Endodermal cell (in vitro differentiated cells): ENCODE results near the gene ZNF497. TPM values are rescaled to one million over a fixed set of nuclear protein-coding genes. Genes with fewer than 3 reads are reported as not detected.

Experiments
- DNase-seq: peaks from one replicate; pipeline ENCODE4 v3.0.0-alpha.2; 2017
- H3K27ac ChIP-seq: 2 replicates; pipeline ENCODE4 v1.5.1; 2013; ENCODE audit warnings: mild to moderate bottlenecking, low read depth, low read length, moderate library complexity
- H3K27me3 ChIP-seq: 2 replicates; pipeline ENCODE4 v1.6.1; 2013; ENCODE audit warnings: mild to moderate bottlenecking, low read length, moderate library complexity; ENCODE audit not compliant: insufficient read depth, control insufficient read depth, poor library complexity, severe bottlenecking
- H3K36me3 ChIP-seq: 2 replicates; pipeline ENCODE4 v1.7.0; 2013; ENCODE audit warnings: mild to moderate bottlenecking, low read length, moderate library complexity; ENCODE audit not compliant: control insufficient read depth, insufficient read depth
- H3K4me1 ChIP-seq: one replicate; pipeline ENCODE4 v1.7.0; 2013; ENCODE audit warnings: low read length; ENCODE audit not compliant: control insufficient read depth, insufficient read depth
- H3K4me3 ChIP-seq: 2 replicates; pipeline ENCODE4 v1.5.1; 2013; ENCODE audit warnings: mild to moderate bottlenecking, low read length, moderate library complexity
- H3K9ac ChIP-seq: 2 replicates; pipeline ENCODE4 v1.6.1; 2013; ENCODE audit warnings: mild to moderate bottlenecking, low read length, moderate library complexity; ENCODE audit not compliant: poor library complexity, severe bottlenecking; ENCODE audit errors: extremely low read depth
- H3K9me3 ChIP-seq: 2 replicates; pipeline ENCODE4 v1.6.1; 2013; ENCODE audit warnings: mild to moderate bottlenecking, low read length, moderate library complexity; ENCODE audit not compliant: control insufficient read depth
- H3K27ac Mint-ChIP-seq: 2 replicates; pipeline ENCODE4 v1.8.0; 2020; ENCODE audit warnings: mixed read lengths
- H3K27me3 Mint-ChIP-seq: 2 replicates; pipeline ENCODE4 v1.8.0; 2021; ENCODE audit warnings: mild to moderate bottlenecking, mixed read lengths; ENCODE audit not compliant: insufficient read depth
- H3K36me3 Mint-ChIP-seq: 2 replicates; pipeline ENCODE4 v1.8.0; 2020; ENCODE audit warnings: low read depth, mixed read lengths
- H3K4me1 Mint-ChIP-seq: 2 replicates; pipeline ENCODE4 v1.8.0; 2020; ENCODE audit warnings: mixed read lengths
- H3K4me3 Mint-ChIP-seq: 2 replicates; pipeline ENCODE4 v1.8.0; 2020; ENCODE audit warnings: mild to moderate bottlenecking, moderate library complexity, mixed read lengths
- H3K9me3 Mint-ChIP-seq: 2 replicates; pipeline ENCODE4 v1.8.0; 2020; ENCODE audit warnings: mild to moderate bottlenecking, mixed read lengths
- CTCF ChIP-seq: fragments of 200-600 bp; sonication (generic); conservative IDR thresholded peaks from 2 replicates; pipeline ENCODE4 v1.5.0; 2021; ENCODE audit warnings: antibody characterized with exemption, mild to moderate bottlenecking
- WGBS, 2 experiments: methylation state at CpG; one replicate each; pipeline versions ENCODE4 v1.1.5 to v1.1.7; 2013; ENCODE audit warnings: missing lambda C conversion rate in 2 of 2, mixed read lengths in 1 of 2; ENCODE audit not compliant: insufficient coverage in 1 of 2, insufficient read length in 1 of 2; 5-methylcytosine and 5-hydroxymethylcytosine counted together
- total RNA-seq, 2 donors: library from RNA; stranded (reverse); fragmentation: NEBNext Ultra II Directional in 1 of 2; extraction: Animal tissue kit (Norgen Biotek cat#: 25700) in 1 of 2; gene quantifications; 2 replicates in 1 of 2; 3 replicates in 1 of 2; pipeline ENCODE4 v1.2.1, GENCODE V29; 2021

The ZNF497 gene
- total RNA-seq, 2 donors from 2014 or later = 5.2 to 5.9 TPM

DNA sequence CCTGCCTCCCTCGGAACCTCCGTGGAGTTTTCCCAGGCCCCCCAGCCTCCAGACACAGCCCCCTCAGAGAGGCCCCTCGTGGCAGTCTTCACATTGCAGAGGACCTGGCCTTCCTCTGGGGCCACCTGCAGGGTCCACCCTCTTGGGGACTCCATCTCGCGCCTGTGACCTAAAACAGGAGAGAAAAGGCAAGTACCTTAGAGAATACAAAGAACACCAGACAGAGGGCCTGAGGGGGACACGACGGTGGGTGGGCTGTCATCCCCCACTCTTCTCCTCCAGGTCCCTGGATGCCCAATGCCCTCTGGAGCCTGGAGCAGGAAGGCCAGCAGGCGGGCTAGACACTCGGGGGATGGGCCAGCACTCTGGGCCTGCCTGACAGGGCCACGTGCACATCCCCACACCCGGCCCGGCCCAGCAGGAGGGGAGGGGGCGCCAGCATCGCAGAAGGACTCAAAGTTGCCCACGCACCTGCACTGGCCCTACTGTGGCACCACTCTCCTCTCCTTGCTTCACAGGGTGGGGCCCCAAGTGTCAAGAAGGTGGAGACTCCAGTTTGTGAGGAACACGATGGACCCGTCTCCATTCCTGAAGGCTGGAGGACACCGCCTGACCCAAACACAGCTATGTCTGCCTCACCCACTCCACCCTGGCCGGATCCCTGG is 4.9 kb downstream of the ZNF497 start:
- H3K36me3 ChIP-seq = no peaks in the 10 kb centered on the region
- WGBS, 2 experiments = 56 to 82% methylated on average over 8 to 19 of the region's 19 CpGs
- H3K9me3 ChIP-seq = no peaks in the 10 kb centered on the region
- DNase-seq = peak; percentile 53
- H3K36me3 Mint-ChIP-seq = no peaks in the 10 kb centered on the region
- no peak overlapping the region for H3K4me3 Mint-ChIP-seq
- H3K27me3 ChIP-seq = no peaks in the 10 kb centered on the region
- no peak overlapping the region for H3K9ac ChIP-seq
- peaks cover 11% of the 10 kb centered on the region for H3K27me3 Mint-ChIP-seq
- no peak overlapping the region for H3K27ac Mint-ChIP-seq
- H3K4me1 Mint-ChIP-seq = no peaks in the 10 kb centered on the region
- no peaks in the 10 kb centered on the region for H3K9me3 Mint-ChIP-seq
- no peak for TF ChIP-seq CTCF
- no peak overlapping the region for H3K4me3 ChIP-seq
- no peaks in the 10 kb centered on the region for H3K4me1 ChIP-seq
- no peak overlapping the region for H3K27ac ChIP-seq

- TF ChIP-seq CTCF = no peak
- H3K27ac ChIP-seq = no peak overlapping the region
- Mint-ChIP-seq H3K27ac (no peak overlapping the region), H3K4me3 (no peak overlapping the region), H3K9me3 (no peaks in the 10 kb centered on the region), H3K36me3 (no peaks in the 10 kb centered on the region), H3K4me1 (no peaks in the 10 kb centered on the region), H3K27me3 (peaks cover 15% of the 10 kb centered on the region)
- H3K36me3 ChIP-seq = no peaks in the 10 kb centered on the region
- WGBS, 2 experiments = 93 to 94% methylated on average over 38 to 75 of the region's 75 CpGs
- H3K27me3 ChIP-seq = no peaks in the 10 kb centered on the region
- no peaks in the 10 kb centered on the region for H3K9me3 ChIP-seq
- peak; percentile 55 for DNase-seq
- no peak overlapping the region for H3K9ac ChIP-seq
- H3K4me1 ChIP-seq = no peaks in the 10 kb centered on the region
- no peak overlapping the region for H3K4me3 ChIP-seq
Measured at GRCh38 chr19:58356766-58357480, 5.6 kb downstream of the ZNF497 start.

DNA sequence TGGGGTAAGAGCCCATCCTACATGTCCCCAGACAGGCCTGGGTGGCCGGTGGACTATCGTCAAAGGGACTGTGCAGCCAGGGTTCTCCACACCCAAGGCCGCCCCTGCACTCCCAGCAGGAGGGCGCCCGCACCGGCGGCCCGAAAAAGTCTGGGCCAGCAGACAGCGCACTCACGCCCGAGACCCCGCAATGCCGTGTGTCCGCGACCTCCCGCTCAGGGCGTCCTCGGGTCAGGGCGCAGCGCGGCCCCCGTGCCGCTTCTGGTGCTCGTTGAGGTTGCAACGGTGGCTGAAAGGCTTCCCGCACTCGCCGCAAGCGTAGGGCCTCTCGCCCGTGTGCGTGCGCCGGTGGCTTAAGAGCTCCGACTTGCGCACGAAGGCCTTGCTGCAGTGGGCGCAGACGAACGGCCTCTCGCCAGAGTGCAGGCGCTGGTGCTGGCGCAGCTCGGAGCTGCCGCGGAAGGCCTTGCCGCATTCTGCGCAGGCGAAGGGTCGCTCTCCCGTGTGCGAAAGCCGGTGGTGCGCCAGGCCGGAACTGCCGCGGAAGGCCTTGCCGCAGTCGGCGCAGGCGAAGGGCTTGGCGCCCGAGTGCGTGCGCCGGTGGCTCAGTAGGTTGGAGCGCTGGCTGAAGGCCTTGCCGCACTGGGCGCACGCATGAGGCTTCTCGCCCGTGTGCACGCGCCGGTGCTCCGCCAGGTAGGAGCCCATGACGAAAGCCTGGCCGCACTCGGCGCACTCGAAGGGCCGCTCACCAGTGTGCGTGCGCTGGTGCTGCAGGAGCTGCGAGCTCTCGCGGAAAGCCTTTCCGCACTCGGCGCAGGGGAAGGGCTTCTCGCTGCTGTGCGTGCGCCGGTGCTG is 6.4 kb downstream of the ZNF497 start:
- no peaks in the 10 kb centered on the region for H3K4me1 Mint-ChIP-seq
- H3K9ac ChIP-seq = no peak overlapping the region
- DNase-seq = peak; percentile 50

More for the DNA sequence above, 6.4 kb downstream of the ZNF497 start:
- Histone ChIP-seq H3K36me3 (no peaks in the 10 kb centered on the region), H3K4me1 (no peaks in the 10 kb centered on the region), H3K4me3 (no peak overlapping the region), H3K9me3 (no peaks in the 10 kb centered on the region), H3K27ac (no peak overlapping the region), H3K27me3 (no peaks in the 10 kb centered on the region)
- no peak for TF ChIP-seq CTCF
- Mint-ChIP-seq H3K9me3 (no peaks in the 10 kb centered on the region), H3K27me3 (peaks cover 17% of the 10 kb centered on the region), H3K4me3 (no peak overlapping the region), H3K27ac (no peak overlapping the region), H3K36me3 (no peaks in the 10 kb centered on the region)
- 97 to 98% methylated on average over 69 to 94 of the region's 94 CpGs for WGBS, 2 experiments
